VCaP (cell line): ENCODE data around the gene HAPLN1.

Experiments used
- H3K27ac ChIP-seq: fragments of 450-650 bp; 2 replicates; pipeline ENCODE4 v1.5.1; 2017
- CTCF ChIP-seq: fragments of 450-650 bp; conservative IDR thresholded peaks from 2 replicates; pipeline ENCODE4 v1.5.1; 2017; ENCODE audit warnings: mild to moderate bottlenecking, moderate library complexity

HAPLN1 gene

GRCh38 chr5:83639911-83640310 lies 80.7 kb downstream of the HAPLN1 start:
- H3K27ac ChIP-seq, result no peak overlapping the region
- TF ChIP-seq CTCF, result no peak

- TF ChIP-seq CTCF, result no peak
- H3K27ac ChIP-seq, result no peak overlapping the region
Observed at GRCh38 chr5:83636156-83636555, 84.5 kb downstream of the HAPLN1 start.

- no peak overlapping the region for H3K27ac ChIP-seq
- no peak for TF ChIP-seq CTCF
Observed at GRCh38 chr5:83633285-83633684, 87.4 kb downstream of the HAPLN1 start.

- no peak for TF ChIP-seq CTCF
- no peak overlapping the region for H3K27ac ChIP-seq
Observed at GRCh38 chr5:83632874-83633273, 87.8 kb downstream of the HAPLN1 start.

GRCh38 chr5:83628360-83628759 lies 92.3 kb downstream of the HAPLN1 start:
- TF ChIP-seq CTCF, result no peak
- H3K27ac ChIP-seq, result no peak overlapping the region

- no peak overlapping the region for H3K27ac ChIP-seq
- TF ChIP-seq CTCF, result no peak
Observed at GRCh38 chr5:83614841-83615240, 105.8 kb downstream of the HAPLN1 start.

- no peak overlapping the region for H3K27ac ChIP-seq
- TF ChIP-seq CTCF, result peak; percentile 67
Observed at GRCh38 chr5:83608122-83608521, 112.5 kb downstream of the HAPLN1 start.

DNA sequence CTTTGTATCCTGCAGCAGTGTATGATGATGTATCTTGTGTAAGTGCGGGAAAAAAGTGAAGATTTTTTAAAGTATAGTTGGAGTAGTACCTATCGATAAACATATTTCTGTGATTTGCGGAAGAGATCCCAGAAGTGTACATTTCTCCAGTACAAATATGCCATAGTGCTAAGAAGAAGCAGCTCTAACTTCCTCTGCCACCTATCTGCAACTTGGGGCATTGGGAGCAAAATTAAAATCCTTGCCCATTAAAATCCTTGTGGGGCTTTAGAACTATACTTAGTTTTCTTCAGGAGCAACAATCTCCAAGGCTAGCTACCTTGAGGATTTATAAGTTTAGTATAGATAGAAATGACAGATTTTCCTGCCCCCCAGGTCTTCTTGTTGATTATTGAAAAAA lies 125.4 kb downstream of the HAPLN1 start:
- TF ChIP-seq CTCF, result peak; percentile 44
- no peak overlapping the region for H3K27ac ChIP-seq
